LNCaP clone FGC (cell line): ENCODE results near the gene COL13A1.

Experiments
- DNase-seq: peaks from one replicate; pipeline ENCODE4 v3.0.0-alpha.2; 2011; ENCODE audit warnings: low read depth
- H3K4me3 ChIP-seq: 2 replicates; pipeline ENCODE4 v1.5.1; 2011; ENCODE audit warnings: mild to moderate bottlenecking, low read depth, low read length, control low read depth
- CTCF ChIP-seq: IDR thresholded peaks from 2 replicates; pipeline ENCODE4 v1.5.1; 2012; ENCODE audit warnings: mild to moderate bottlenecking; ENCODE audit not compliant: control insufficient read depth, insufficient read depth; ENCODE audit errors: extremely low read depth

The COL13A1 gene

GRCh38 chr10:69826789-69827554 lies 25.3 kb downstream of the COL13A1 start:
- no peak for TF ChIP-seq CTCF
- peak; percentile 2 for DNase-seq
- no peak overlapping the region for H3K4me3 ChIP-seq

DNA sequence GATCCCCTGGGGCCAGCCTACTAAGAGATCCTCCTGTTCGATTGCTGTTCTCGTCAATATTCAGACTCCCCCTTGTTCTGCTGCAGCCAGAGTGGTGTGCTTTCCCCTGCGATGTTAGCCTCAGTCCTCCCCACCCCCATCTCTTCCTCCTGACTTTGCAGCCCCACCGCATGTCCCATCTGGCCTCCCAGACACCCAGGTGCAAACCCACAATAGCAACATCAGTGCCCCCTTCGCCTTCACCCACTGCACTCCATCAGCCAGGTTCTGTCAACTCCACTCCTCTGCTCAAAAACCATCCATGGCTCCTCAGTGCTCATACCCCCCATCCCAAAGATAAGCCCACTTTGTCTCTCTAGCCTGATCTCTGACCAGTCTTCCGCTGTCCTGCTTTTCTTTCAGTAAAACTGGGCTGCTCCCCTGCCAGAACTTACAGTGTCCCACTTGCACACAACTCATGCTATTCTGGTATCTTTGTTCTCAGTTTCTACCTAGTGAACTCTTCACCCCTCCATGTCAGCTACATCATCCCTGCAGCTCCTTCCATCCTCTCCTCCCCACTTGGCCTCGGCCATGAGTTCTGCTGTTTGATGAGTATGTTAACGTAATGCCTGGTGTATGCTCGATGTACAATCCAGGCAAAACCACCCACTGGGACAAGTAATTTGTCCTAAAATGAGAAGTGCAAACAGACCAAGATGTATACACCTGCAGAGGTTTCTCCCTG lies 26.6 kb downstream of the COL13A1 start:
- no peak for TF ChIP-seq CTCF
- DNase-seq, result no peak
- no peak overlapping the region for H3K4me3 ChIP-seq

DNA sequence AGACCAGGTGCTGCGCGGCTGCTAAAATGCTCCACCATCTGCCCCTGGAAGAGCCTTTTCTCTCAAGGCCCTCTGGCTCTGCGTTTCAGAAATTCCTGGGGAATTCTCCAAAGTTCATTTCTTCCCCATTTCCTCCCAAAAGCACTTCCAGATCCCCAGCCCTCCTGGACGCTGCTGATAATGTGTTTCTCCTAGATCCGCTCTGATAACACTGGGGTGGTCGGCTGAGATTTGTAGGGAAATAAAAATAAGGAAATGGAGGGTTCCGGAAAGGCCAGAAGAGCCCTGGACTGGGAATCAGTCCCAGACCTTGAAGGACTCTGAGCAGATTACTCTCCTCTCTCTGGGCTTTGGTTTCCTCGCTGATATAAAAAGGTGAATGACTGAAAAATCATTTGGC lies 28.1 kb downstream of the COL13A1 start:
- no peak overlapping the region for H3K4me3 ChIP-seq
- no peak for TF ChIP-seq CTCF
- no peak for DNase-seq

DNA sequence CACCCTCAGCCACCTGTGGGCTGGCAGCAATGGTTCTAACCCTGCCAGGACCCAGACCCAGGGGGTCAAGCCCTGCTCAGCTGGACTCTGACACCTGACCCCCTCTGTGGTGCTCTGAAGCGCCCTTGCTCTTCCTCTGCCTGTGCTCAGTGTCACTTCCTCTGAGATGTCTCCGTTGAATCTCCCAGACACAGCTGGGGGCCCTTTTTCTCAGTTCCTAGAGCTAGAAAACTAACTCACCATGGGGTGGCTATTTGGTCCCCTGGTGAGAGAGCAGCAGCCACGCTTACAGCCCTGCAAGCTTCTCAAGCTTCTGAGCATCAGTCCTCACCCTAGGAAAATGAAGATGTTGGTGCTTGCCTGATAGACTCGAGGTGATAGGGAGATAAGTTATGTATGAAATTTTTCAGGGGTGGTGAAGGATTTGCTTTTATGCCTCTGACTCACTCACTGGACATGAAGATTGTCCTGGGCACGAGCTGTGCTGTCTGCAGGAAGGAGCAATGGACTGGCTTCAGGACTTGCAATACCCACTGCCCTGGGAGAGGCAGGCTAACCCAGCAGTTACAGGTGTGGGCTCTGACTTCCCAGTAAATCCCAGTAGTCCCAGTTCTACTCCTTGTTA lies 29.6 kb downstream of the COL13A1 start:
- no peak for DNase-seq
- H3K4me3 ChIP-seq, result no peak overlapping the region
- no peak for TF ChIP-seq CTCF

DNA sequence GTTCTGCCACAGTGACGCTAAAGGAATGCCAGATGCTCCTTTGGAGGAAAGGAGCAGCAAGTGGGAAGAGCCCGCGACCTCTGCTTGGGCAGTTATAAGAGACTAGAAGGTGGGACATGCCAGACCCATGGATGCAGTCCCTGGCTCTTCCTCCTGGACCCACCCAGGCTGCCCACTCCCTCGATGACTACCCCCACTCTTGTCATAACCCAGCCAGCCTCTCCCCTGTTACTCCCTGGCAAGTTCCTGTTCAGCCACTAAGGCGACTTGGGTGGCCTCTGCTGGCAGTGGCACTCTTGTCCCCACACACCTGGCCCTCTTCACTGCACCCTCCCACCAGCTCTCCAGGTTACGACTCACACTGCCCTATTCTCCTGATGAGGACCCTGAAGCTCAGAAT lies 33.5 kb downstream of the COL13A1 start:
- TF ChIP-seq CTCF, result no peak

GRCh38 chr10:69835875-69836730 lies 34.4 kb downstream of the COL13A1 start:
- DNase-seq, result no peak
- no peak overlapping the region for H3K4me3 ChIP-seq
- TF ChIP-seq CTCF, result no peak

More for the DNA sequence above, 33.5 kb downstream of the COL13A1 start:
- DNase-seq, result no peak
- no peak overlapping the region for H3K4me3 ChIP-seq
